Upper lobe of right lung (tissue), 1 donor: ENCODE data around the gene PRDM15. TPM values are rescaled to one million over a fixed set of nuclear protein-coding genes. Genes with fewer than 3 reads are reported as not detected.

ENCODE experiments used
- ATAC-seq: fragments of 200-7000 bp; cut with Tn5 transposase; one replicate; pipeline ENCODE4 v1.9.1; 2020; ENCODE audit warnings: mild to moderate bottlenecking, moderate library complexity
- DNase-seq: peaks from one replicate; pipeline ENCODE4 v3.0.0-alpha.2; 2020
- H3K27ac ChIP-seq: fragments of 200-600 bp; one replicate; pipeline ENCODE4 v1.8.0; 2022
- H3K27me3 ChIP-seq: fragments of 200-600 bp; one replicate; pipeline ENCODE4 v1.8.0; 2022; ENCODE audit warnings: mild to moderate bottlenecking
- H3K36me3 ChIP-seq: fragments of 200-600 bp; one replicate; pipeline ENCODE4 v1.8.0; 2022
- H3K4me1 ChIP-seq: fragments of 200-600 bp; one replicate; pipeline ENCODE4 v1.8.0; 2022
- H3K4me3 ChIP-seq: fragments of 200-600 bp; one replicate; pipeline ENCODE4 v1.8.0; 2022; ENCODE audit warnings: mild to moderate bottlenecking
- H3K9me3 ChIP-seq: fragments of 200-600 bp; one replicate; pipeline ENCODE4 v1.8.0; 2022
- intact Hi-C: fragments of 100-400 bp; cut with DNase I; formaldehyde crosslinking; loops from one replicate; pipeline ENCODE4 v1.11.0; 2022
- total RNA-seq: library from RNA; stranded (reverse); fragmentation: NEBNext Ultra II Directional; extraction: Animal tissue kit (Norgen Biotek cat#: 25700); gene quantifications from one replicate; pipeline ENCODE4 v1.2.1, GENCODE V29; 2021
- TF ChIP-seq, protein P1 (sequence below): fragments of 200-600 bp; IDR thresholded peaks from one replicate; pipeline ENCODE4 v1.8.0; 2022; ENCODE audit warnings: antibody characterized with exemption
- donor health status: DM: no; HTN: yes; CAD: no; lungs with severe emphysema.

PRDM15 gene
- total RNA-seq, 1 donor from 2014 or later: 7.4 TPM

DNA sequence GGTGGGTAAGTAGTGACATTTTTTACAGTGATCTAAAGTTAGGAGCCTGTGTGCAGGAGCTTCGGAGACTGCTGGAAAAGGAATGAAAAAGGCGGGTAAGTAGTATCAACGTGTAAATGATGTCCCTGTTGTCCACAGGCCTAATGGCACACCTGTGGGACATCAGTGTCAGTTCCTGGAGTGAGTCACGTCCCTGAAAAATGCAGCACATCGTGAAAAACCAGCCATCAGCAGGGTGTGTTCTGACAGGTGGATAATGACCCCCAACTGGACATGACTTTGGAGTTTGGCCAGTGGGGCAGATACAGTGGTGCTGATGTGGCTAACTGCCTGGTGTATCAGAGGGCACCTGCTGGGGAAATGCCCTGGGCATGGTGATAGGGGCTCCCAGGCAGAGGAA lies 12.0 kb upstream of the PRDM15 start:
- ATAC-seq: no peak
- TF ChIP-seq, protein P1, sequence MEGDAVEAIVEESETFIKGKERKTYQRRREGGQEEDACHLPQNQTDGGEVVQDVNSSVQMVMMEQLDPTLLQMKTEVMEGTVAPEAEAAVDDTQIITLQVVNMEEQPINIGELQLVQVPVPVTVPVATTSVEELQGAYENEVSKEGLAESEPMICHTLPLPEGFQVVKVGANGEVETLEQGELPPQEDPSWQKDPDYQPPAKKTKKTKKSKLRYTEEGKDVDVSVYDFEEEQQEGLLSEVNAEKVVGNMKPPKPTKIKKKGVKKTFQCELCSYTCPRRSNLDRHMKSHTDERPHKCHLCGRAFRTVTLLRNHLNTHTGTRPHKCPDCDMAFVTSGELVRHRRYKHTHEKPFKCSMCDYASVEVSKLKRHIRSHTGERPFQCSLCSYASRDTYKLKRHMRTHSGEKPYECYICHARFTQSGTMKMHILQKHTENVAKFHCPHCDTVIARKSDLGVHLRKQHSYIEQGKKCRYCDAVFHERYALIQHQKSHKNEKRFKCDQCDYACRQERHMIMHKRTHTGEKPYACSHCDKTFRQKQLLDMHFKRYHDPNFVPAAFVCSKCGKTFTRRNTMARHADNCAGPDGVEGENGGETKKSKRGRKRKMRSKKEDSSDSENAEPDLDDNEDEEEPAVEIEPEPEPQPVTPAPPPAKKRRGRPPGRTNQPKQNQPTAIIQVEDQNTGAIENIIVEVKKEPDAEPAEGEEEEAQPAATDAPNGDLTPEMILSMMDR: no peak
- Histone ChIP-seq H3K9me3 (no peaks in the 10 kb centered on the region), H3K27ac (no peak overlapping the region), H3K27me3 (no peaks in the 10 kb centered on the region), H3K4me3 (no peak overlapping the region), H3K36me3 (peaks cover 15% of the 10 kb centered on the region), H3K4me1 (peaks cover 5% of the 10 kb centered on the region)
- intact Hi-C loops: no loop called here
- no peak for DNase-seq

DNA sequence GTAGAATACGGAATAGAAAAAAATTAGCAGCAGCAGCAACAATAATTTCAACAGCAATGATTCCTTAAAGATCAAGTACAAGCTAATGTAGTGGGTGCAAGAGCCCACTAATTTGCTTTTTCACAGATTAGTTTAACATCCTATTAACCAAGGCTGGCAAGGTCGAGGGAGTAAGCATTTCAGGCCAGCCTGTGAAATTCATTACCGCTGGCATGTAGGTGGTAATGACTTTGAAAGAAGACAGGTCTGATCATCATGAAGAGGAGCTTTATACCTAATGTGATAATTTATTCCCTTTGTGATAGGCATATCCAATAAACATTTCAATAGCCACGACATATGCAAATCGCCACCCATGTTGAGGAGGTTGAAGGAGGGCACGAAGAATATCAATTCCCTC lies 11.2 kb upstream of the PRDM15 start:
- ATAC-seq (no peak), DNase-seq (no peak)
- no peaks in the 10 kb centered on the region for H3K9me3 ChIP-seq
- no peak overlapping the region for H3K4me3 ChIP-seq
- H3K27me3 ChIP-seq: no peaks in the 10 kb centered on the region
- intact Hi-C loops: no loop called here
- H3K4me1 ChIP-seq: no peaks in the 10 kb centered on the region
- TF ChIP-seq, protein P1: no peak
- peaks cover 8% of the 10 kb centered on the region for H3K36me3 ChIP-seq
- H3K27ac ChIP-seq: no peak overlapping the region

DNA sequence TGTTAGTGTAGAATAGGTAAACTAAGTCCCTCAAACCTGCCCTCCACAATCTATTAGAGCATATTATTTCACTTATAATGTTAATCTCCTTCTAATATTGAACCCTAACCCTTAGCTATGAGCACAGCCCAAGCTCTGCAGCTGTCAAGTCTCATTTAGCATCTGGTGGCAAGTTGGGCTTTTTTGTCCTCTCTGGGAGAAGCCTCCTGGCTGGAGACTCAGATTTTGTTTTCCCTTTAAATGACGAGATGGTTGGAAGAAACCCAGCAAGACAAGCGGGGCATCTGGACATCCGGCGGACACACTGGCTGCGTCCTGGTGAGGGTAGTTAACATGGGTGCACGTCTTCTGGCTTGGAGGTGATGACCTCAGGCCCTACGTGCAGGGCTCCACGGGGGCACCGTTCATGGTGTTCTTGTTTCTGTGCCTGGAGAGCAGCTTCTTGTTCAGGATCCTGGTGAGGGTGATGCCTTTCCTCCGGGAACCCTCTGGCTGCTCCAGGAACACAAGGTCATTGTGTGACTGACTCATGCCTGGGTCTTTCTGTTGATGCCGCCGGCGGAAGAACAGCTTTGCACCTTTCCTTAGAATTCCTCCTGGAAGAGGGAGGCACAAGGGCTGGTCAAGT lies 9.7 kb upstream of the PRDM15 start:
- intact Hi-C loops: no loop called here
- Histone ChIP-seq H3K27ac (no peak overlapping the region), H3K36me3 (peaks cover 8% of the 10 kb centered on the region), H3K4me3 (no peak overlapping the region), H3K4me1 (no peaks in the 10 kb centered on the region), H3K27me3 (no peaks in the 10 kb centered on the region), H3K9me3 (no peaks in the 10 kb centered on the region)
- TF ChIP-seq, protein P1: no peak
- DNase-seq: no peak
- no peak for ATAC-seq

DNA sequence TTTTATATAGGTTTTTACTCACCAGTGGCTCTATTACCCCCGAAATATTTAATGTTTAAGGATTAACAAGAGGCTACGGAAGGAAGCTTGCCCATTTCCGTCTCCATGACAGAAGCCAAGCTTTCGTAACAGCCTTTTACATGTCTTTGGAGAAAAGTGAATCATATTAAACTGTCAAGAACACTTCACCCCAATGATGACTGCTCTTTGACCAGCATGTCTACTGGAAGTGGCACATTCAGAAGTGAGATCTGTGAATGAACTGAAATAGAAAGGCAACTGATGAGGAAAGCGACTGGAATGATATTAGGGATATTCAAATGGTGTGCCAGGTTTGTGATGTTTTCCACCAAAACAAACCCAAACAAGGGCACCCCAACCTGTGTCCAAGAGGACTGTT lies 8.5 kb upstream of the PRDM15 start:
- H3K27ac ChIP-seq: no peak overlapping the region
- H3K4me1 ChIP-seq: no peaks in the 10 kb centered on the region
- H3K36me3 ChIP-seq: peaks cover 8% of the 10 kb centered on the region
- DNase-seq (no peak), ATAC-seq (no peak)
- no peaks in the 10 kb centered on the region for H3K9me3 ChIP-seq
- TF ChIP-seq, protein P1: no peak
- H3K4me3 ChIP-seq: no peak overlapping the region
- no peaks in the 10 kb centered on the region for H3K27me3 ChIP-seq
- intact Hi-C loops: no loop called here

DNA sequence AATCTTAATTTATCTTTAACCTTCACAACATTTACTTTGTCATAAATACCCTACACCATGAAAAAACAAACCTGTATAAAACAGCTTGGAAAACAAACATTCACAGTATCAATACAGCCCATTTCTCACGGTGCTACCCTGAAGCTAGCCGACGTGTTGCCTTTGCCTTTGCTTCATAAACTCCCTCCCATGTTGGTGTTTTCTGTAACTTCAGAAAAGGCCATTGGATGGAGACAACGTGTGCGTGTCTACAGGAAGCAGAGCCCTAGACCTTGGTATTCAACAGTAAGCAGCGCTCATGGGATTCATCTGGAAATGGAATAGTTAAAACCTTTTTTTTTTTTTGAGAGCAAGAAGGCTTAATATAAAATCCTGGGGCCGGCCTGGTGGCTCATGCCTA lies 7.2 kb upstream of the PRDM15 start:
- Histone ChIP-seq H3K36me3 (peaks cover 7% of the 10 kb centered on the region), H3K27ac (no peak overlapping the region), H3K4me3 (no peak overlapping the region), H3K27me3 (no peaks in the 10 kb centered on the region), H3K4me1 (no peaks in the 10 kb centered on the region), H3K9me3 (no peaks in the 10 kb centered on the region)
- DNase-seq (no peak), ATAC-seq (no peak)
- TF ChIP-seq, protein P1: no peak
- intact Hi-C loops: no loop called here
